ENCODE measurements around the gene APOL5. TPM values are rescaled to one million over a fixed set of nuclear protein-coding genes. Genes with fewer than 3 reads are reported as not detected.
A peak's percentile ranks its signal among the peaks of the same experiment; 100 is the strongest.

APOL5 gene
- total and polyA plus RNA-seq, 2 experiments from 2014 or later, result not detected

DNA sequence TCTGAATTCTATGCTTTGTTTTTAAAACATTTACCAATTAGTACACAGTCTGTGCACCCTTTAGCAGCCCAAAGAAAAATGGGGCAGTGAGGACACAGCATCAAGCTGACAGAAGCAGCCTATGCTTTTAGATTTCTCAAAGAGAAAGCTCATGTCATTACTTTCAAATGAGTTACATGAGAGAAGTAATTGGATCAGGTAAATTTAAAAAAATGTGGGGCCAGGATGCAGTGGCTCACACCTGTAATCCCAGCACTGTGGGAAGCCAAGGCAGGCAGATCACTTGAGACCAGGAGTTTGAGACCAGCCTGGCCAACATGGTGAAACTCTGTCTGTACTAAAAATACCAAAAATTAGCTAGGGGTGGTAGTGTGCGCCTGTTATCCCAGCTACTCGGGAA is 57.7 kb downstream of the APOL5 start:
- Histone ChIP-seq H3K9me2 (ENCODE audit: insufficient read depth) (no peaks in the 10 kb centered on the region), H3K27me3 (replicated peaks; ENCODE audit: insufficient read depth) (no peaks in the 10 kb centered on the region), H2AFZ (no peak overlapping the region), H3K36me3 (ENCODE audit: low read depth) (peaks cover 13% of the 10 kb centered on the region), H3F3A (ENCODE audit: insufficient read depth) (peaks cover 38% of the 10 kb centered on the region), H3K9me3 (ENCODE audit: low read depth) (no peaks in the 10 kb centered on the region), H3K4me3 (no peak overlapping the region), H4K20me1 (ENCODE audit: insufficient read depth) (no peaks in the 10 kb centered on the region), H3K4me2 (ENCODE audit: unreplicated experiment) (no peak overlapping the region), H3K4me1 (ENCODE audit: insufficient read depth) (peaks cover 35% of the 10 kb centered on the region), H3K27ac (no peak overlapping the region), H3K9ac (no peak overlapping the region), H3K79me2 (ENCODE audit: insufficient read depth) (peaks cover 92% of the 10 kb centered on the region)
- in situ Hi-C loops (cut with MboI), result no loop called here
- no peak for DNase-seq
- 87 to 95% methylated on average over 2 of the region's 2 CpGs for WGBS, 2 experiments (ENCODE audit: low coverage in 1 of 2, low lambda C conversion rate in 2 of 2, missing lambda C conversion rate in 2 of 2)
- TF ChIP-seq EZH2phosphoT487 (IDR thresholded peaks at IDR 0.05; ENCODE audit: insufficient read depth, low read depth), result no peak
- no peak for TF ChIP-seq EZH2 (IDR thresholded peaks at IDR 0.05; ENCODE audit: insufficient read depth, poor library complexity, severe bottlenecking)

DNA sequence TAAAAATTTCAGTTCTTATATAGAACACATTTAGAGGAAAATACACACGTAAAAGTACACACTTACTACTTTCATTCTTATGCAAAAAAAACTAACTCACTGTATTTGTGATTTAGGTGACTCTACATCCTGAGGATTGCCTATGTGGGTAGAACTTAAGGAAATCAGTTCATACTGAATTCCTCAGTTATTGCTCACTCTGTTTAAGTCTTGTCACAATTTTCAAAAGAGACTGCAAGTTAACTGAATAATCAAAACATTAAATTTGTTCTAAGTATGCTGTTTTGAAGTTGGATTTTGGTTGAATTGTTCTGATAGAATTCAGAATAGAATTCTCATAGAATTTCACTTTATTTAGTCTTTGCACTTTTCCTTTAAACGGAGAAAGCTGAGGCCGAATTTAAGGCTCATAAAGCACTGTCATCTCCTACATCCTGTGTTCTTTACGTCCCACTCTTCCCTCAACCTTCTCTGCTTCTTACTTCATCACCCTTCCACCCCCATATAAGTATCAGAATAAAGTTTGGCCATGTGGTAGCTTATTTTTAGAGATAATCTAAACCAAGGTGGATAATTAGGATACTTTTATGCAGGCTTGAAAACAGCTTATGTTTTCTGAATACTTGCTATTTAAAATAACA is 59.8 kb downstream of the APOL5 start:
- H3K4me3 ChIP-seq, result peak overlapping the region; percentile 64
- peak overlapping the region; percentile 87 for H3K4me2 ChIP-seq (ENCODE audit: unreplicated experiment)
- peaks cover 94% of the 10 kb centered on the region for H3K79me2 ChIP-seq (ENCODE audit: insufficient read depth)
- H3K9ac ChIP-seq, result peak overlapping the region; percentile 66
- TF ChIP-seq EZH2phosphoT487 (IDR thresholded peaks at IDR 0.05; ENCODE audit: insufficient read depth, low read depth) (no peak), EZH2 (IDR thresholded peaks at IDR 0.05; ENCODE audit: insufficient read depth, poor library complexity, severe bottlenecking) (no peak)
- no peaks in the 10 kb centered on the region for H3K9me3 ChIP-seq (ENCODE audit: low read depth)
- H3K4me1 ChIP-seq (ENCODE audit: insufficient read depth), result peaks cover 43% of the 10 kb centered on the region
- no peak overlapping the region for H2AFZ ChIP-seq
- H4K20me1 ChIP-seq (ENCODE audit: insufficient read depth), result no peaks in the 10 kb centered on the region
- no peaks in the 10 kb centered on the region for H3K27me3 ChIP-seq (replicated peaks; ENCODE audit: insufficient read depth)
- DNase-seq, result peak; percentile 89
- in situ Hi-C loops (cut with MboI), result no loop called here
- 11% methylated on average over 4 of the region's 4 CpGs for WGBS, 2 experiments (ENCODE audit: low coverage in 1 of 2, low lambda C conversion rate in 2 of 2, missing lambda C conversion rate in 2 of 2)
- H3F3A ChIP-seq (ENCODE audit: insufficient read depth), result peaks cover 38% of the 10 kb centered on the region
- no peaks in the 10 kb centered on the region for H3K9me2 ChIP-seq (ENCODE audit: insufficient read depth)
- peaks cover 24% of the 10 kb centered on the region for H3K36me3 ChIP-seq (ENCODE audit: low read depth)
- H3K27ac ChIP-seq, result peak overlapping the region; percentile 85

Other genes with a start within 250 kb of the APOL5 start
- gene RASD2, start 177.0 kb upstream of the APOL5 start, total RNA-seq (2014; rRNA removed; shearing (Covaris generic)), result 0.76 and 3.7 TPM in 2 replicates
- gene RASD2, start 177.0 kb upstream of the APOL5 start, polyA plus RNA-seq (2016; fragmentation: Nextera tagmentation; extraction: Ambion mirVana), result 1.5 and 1.6 TPM in 2 replicates
- not detected in 2 replicates for gene MB, start 100.5 kb upstream of the APOL5 start, total RNA-seq (2014; rRNA removed; shearing (Covaris generic))
- gene MB, start 100.5 kb upstream of the APOL5 start, polyA plus RNA-seq (2016; fragmentation: Nextera tagmentation; extraction: Ambion mirVana), result 0.47 TPM in 1 of 2 replicates, not detected in the other
- gene APOL6, start 69.4 kb upstream of the APOL5 start, total RNA-seq (2014; rRNA removed; shearing (Covaris generic)), result 20.4 and 20.8 TPM in 2 replicates
- 7.1 and 8.0 TPM in 2 replicates for gene APOL6, start 69.4 kb upstream of the APOL5 start, polyA plus RNA-seq (2016; fragmentation: Nextera tagmentation; extraction: Ambion mirVana)

Measured in GM23248 (cell line).